Endothelial cell of umbilical vein (primary cell): Measurements from ENCODE around the gene C2CD5. TPM values are rescaled to one million over a fixed set of nuclear protein-coding genes. Genes with fewer than 3 reads are reported as not detected.

Experiments used
- BruUV-seq: library from RNA; stranded (reverse); fragments of 400-500 nt; replicated peaks from 2 replicates; lab custom pipeline; 2021; lab: Mats Ljungman, UMichigan
- CTCF ChIA-PET: fragments of 300-600, 350-600 bp; sonication (Branson Sonifier 250); formaldehyde crosslinking; loops from one replicate; lab custom pipeline; 2021; ENCODE audit warnings: antibody characterized with exemption, inconsistent platforms; lab: Charles Lee
- POLR2A ChIA-PET: fragments of 300-600, 350-600 bp; sonication (Branson Sonifier 250); formaldehyde crosslinking; loops from one replicate; lab custom pipeline; 2021; ENCODE audit warnings: antibody characterized with exemption, inconsistent platforms; lab: Charles Lee
- DNase-seq: peaks from one replicate; pipeline ENCODE4 v3.0.0-alpha.2; 2011; ENCODE audit warnings: low read depth, low spot score
- FAIRE-seq: peaks from 2 replicates; lab custom pipeline; 2011; peaks lifted over from hg19 to GRCh38; lab: Jason Lieb, UNC
- H2AFZ ChIP-seq: 2 replicates; pipeline ENCODE4 v1.6.0; 2012; ENCODE audit warnings: low read depth, low read length, control low read depth, inconsistent platforms
- H3K27ac ChIP-seq: 2 replicates; pipeline ENCODE4 v1.5.1; 2011; ENCODE audit warnings: low read depth, mild to moderate bottlenecking, control low read depth, low read length, moderate library complexity; ENCODE audit not compliant: insufficient read depth
- H3K27me3 ChIP-seq, 2 experiments: 2 replicates each; pipeline versions ENCODE4 v1.6.0 to v1.6.1; 2011; ENCODE audit warnings: low read length in 2 of 2, mixed read lengths in 1 of 2; ENCODE audit not compliant: control insufficient read depth in 2 of 2, insufficient read depth in 2 of 2
- H3K36me3 ChIP-seq, 2 experiments: 2 replicates in 1 of 2; 3 replicates in 1 of 2; pipeline ENCODE4 v1.5.1; 2011; ENCODE audit warnings: low read length in 2 of 2, mild to moderate bottlenecking in 1 of 2, moderate library complexity in 1 of 2; ENCODE audit not compliant: control insufficient read depth in 2 of 2, insufficient read depth in 2 of 2; ENCODE audit errors: extremely low read depth in 1 of 2
- H3K4me1 ChIP-seq: 3 replicates; pipeline ENCODE4 v1.5.1; 2011; ENCODE audit warnings: mild to moderate bottlenecking, low read length; ENCODE audit not compliant: control insufficient read depth, insufficient read depth; ENCODE audit errors: extremely low read depth
- H3K4me2 ChIP-seq: 2 replicates; pipeline ENCODE4 v1.6.1; 2011; ENCODE audit warnings: low read length, control low read depth, mixed read lengths; ENCODE audit not compliant: insufficient read depth
- H3K4me3 ChIP-seq, 3 experiments: fragments of 200-600 bp in 1 of 3; sonication (generic), shearing (Covaris generic) in 1 of 3; replicated peaks in 1 of 3; 2 replicates each; pipeline ENCODE4 v1.5.1; 2011 to 2016; ENCODE audit warnings: control low read depth in 3 of 3, low read length in 3 of 3, mild to moderate bottlenecking in 2 of 3, inconsistent platforms in 1 of 3, low read depth in 1 of 3, moderate library complexity in 1 of 3; ENCODE audit not compliant: insufficient read depth in 1 of 3
- H3K79me2 ChIP-seq: 2 replicates; pipeline ENCODE4 v1.6.0; 2012; ENCODE audit warnings: low read length, inconsistent platforms; ENCODE audit not compliant: control insufficient read depth, insufficient read depth
- H3K9ac ChIP-seq: replicated peaks from 2 replicates; pipeline ENCODE3; 2011; ENCODE audit warnings: low read length, control low read depth; ENCODE audit not compliant: insufficient read depth; ENCODE audit errors: extremely low read depth
- H3K9me1 ChIP-seq: replicated peaks from 3 replicates; pipeline ENCODE4 v1.6.0; 2011; ENCODE audit warnings: mild to moderate bottlenecking, low read length; ENCODE audit not compliant: control insufficient read depth, insufficient read depth; ENCODE audit errors: extremely low read depth
- H3K9me3 ChIP-seq: replicated peaks from 2 replicates; pipeline ENCODE4 v1.5.1; 2012; ENCODE audit warnings: low read length, inconsistent platforms; ENCODE audit not compliant: control insufficient read depth, insufficient read depth
- H4K20me1 ChIP-seq: replicated peaks from 2 replicates; pipeline ENCODE3; 2011; ENCODE audit warnings: mild to moderate bottlenecking, low read length; ENCODE audit not compliant: control insufficient read depth, insufficient read depth; ENCODE audit errors: extremely low read depth
- EZH2 ChIP-seq: IDR thresholded peaks from 2 replicates; pipeline ENCODE4 v1.6.1; 2012; ENCODE audit warnings: borderline replicate concordance, low read depth, mild to moderate bottlenecking, moderate library complexity, low read length, inconsistent platforms; ENCODE audit not compliant: severe bottlenecking
- FOS ChIP-seq: IDR thresholded peaks from 2 replicates; pipeline ENCODE4 v1.6.1; 2011; ENCODE audit warnings: mild to moderate bottlenecking, low read length, moderate library complexity, borderline replicate concordance; ENCODE audit not compliant: insufficient read depth
- GATA2 ChIP-seq: IDR thresholded peaks from 2 replicates; pipeline ENCODE4 v1.7.0; 2011; ENCODE audit warnings: low read depth, mild to moderate bottlenecking, moderate library complexity, mixed read lengths, low read length; ENCODE audit not compliant: insufficient read length, insufficient read depth
- JUN ChIP-seq: IDR thresholded peaks from 2 replicates; pipeline ENCODE4 v1.6.1; 2011; ENCODE audit warnings: borderline replicate concordance, low read depth; ENCODE audit not compliant: insufficient read length, insufficient read depth
- MYC ChIP-seq: IDR thresholded peaks from one replicate; pipeline ENCODE4 v1.6.1; 2011; ENCODE audit warnings: mild to moderate bottlenecking, low read depth, low read length
- POLR2A ChIP-seq: IDR thresholded peaks from 2 replicates; pipeline ENCODE4 v1.6.1; 2012; ENCODE audit warnings: low read depth, mild to moderate bottlenecking, control low read depth, low read length
- POLR2AphosphoS5 ChIP-seq: IDR thresholded peaks from 2 replicates; pipeline ENCODE4 v1.6.1; 2012; ENCODE audit warnings: low read depth, mild to moderate bottlenecking, control low read depth, low read length, moderate library complexity; ENCODE audit not compliant: insufficient read depth
- dilution Hi-C: fragments of 300-500 bp; cut with MboI; formaldehyde crosslinking; loops from one replicate; pipeline ENCODE4 v1.15.0; 2019; ENCODE audit warnings: low sequenced_read_pairs; ENCODE audit not compliant: extremely low pct_ligation_motif_present
- intact Hi-C: fragments of 100-400 bp; cut with micrococcal nuclease; formaldehyde crosslinking; loops from one replicate; pipeline ENCODE4 v1.10.0; 2022
- polyA plus RNA-seq, 4 experiments: library from polyadenylated mRNA; depleted of rRNA in 3 of 4; stranded (reverse) in 3 of 4; unstranded in 1 of 4; fragments of >200 nt; gene quantifications; 2 replicates each; pipeline versions ENCODE4 v1.2.1 to v1.2.3, GENCODE V29; 2011 to 2012; ENCODE audit warnings: missing spikeins in 1 of 4
- total RNA-seq: library from RNA; stranded (reverse); gene quantifications from 2 replicates; pipeline ENCODE4 v1.2.3, GENCODE V29; 2021
- TF ChIP-seq, protein P1 (sequence below), 2 donors: IDR thresholded peaks; 1 replicate in 1 of 2; 2 replicates in 1 of 2; pipeline ENCODE4 v1.5.1; 2011; ENCODE audit warnings: low read length in 2 of 2, mild to moderate bottlenecking in 2 of 2, moderate library complexity in 2 of 2, control low read depth in 1 of 2, inconsistent platforms in 1 of 2, low read depth in 1 of 2; ENCODE audit not compliant: insufficient read depth in 1 of 2; ENCODE audit errors: extremely low read depth in 1 of 2
- TF ChIP-seq, protein P2 (sequence below): IDR thresholded peaks from 2 replicates; pipeline ENCODE4 v1.6.1; 2011; ENCODE audit not compliant: insufficient read depth, insufficient read length

Gene C2CD5
- total and polyA plus RNA-seq, 2 donors (not counting 3 experiments of a cell fraction or from before 2014, with no cell fraction given), result 12.9 to 32.9 TPM

- Histone ChIP-seq H3K4me3 (no peak overlapping the region), H4K20me1 (no peaks in the 10 kb centered on the region), H3K4me2 (no peak overlapping the region), H3K9ac (no peak overlapping the region), H3K4me1 (peaks cover 11% of the 10 kb centered on the region), H3K27me3 (no peaks in the 10 kb centered on the region), H3K79me2 (no peaks in the 10 kb centered on the region), H3K36me3 (peaks cover 0 to 1% of the 10 kb centered on the region in 2 experiments), H3K9me3 (no peaks in the 10 kb centered on the region), H3K27ac (no peak overlapping the region), H3K9me1 (no peaks in the 10 kb centered on the region), H2AFZ (no peak overlapping the region)
- CTCF ChIA-PET, result interaction anchor here (1.0 to 2.8 kb wide), 3 partner anchors 11 to 54 kb away, joined by 3 to 17 read pairs (median 3); no protein-coding TSS in a partner anchor
- intact Hi-C loops (loop anchor here (5.0 kb wide), 2 partner anchors 67 to 152 kb away; partner anchors contain the start of genes C2CD5 and ETNK1), dilution Hi-C loops (no loop called here)
- FAIRE-seq (no peak), DNase-seq (no peak)
- BruUV-seq, result no TSS peak
- POLR2A ChIA-PET, result no interaction called here
- TF ChIP-seq, protein P1, sequence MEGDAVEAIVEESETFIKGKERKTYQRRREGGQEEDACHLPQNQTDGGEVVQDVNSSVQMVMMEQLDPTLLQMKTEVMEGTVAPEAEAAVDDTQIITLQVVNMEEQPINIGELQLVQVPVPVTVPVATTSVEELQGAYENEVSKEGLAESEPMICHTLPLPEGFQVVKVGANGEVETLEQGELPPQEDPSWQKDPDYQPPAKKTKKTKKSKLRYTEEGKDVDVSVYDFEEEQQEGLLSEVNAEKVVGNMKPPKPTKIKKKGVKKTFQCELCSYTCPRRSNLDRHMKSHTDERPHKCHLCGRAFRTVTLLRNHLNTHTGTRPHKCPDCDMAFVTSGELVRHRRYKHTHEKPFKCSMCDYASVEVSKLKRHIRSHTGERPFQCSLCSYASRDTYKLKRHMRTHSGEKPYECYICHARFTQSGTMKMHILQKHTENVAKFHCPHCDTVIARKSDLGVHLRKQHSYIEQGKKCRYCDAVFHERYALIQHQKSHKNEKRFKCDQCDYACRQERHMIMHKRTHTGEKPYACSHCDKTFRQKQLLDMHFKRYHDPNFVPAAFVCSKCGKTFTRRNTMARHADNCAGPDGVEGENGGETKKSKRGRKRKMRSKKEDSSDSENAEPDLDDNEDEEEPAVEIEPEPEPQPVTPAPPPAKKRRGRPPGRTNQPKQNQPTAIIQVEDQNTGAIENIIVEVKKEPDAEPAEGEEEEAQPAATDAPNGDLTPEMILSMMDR (IDR thresholded peaks at IDR 0.05; ENCODE audit: extremely low read depth in 1 of 2, insufficient read depth in 1 of 2, low read depth in 1 of 2, low read length in 2 of 2), result no peak
- TF ChIP-seq FOS (no peak), MYC (no peak), POLR2AphosphoS5 (no peak), EZH2 (no peak), JUN (no peak), GATA2 (no peak), POLR2A (no peak)
- TF ChIP-seq, protein P2, sequence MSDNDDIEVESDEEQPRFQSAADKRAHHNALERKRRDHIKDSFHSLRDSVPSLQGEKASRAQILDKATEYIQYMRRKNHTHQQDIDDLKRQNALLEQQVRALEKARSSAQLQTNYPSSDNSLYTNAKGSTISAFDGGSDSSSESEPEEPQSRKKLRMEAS, result no peak
Observed at GRCh38 chr12:22474970-22475720, 69.2 kb downstream of the C2CD5 start.
